Measurements from ENCODE around the gene PVALEF.

The PVALEF gene

DNA sequence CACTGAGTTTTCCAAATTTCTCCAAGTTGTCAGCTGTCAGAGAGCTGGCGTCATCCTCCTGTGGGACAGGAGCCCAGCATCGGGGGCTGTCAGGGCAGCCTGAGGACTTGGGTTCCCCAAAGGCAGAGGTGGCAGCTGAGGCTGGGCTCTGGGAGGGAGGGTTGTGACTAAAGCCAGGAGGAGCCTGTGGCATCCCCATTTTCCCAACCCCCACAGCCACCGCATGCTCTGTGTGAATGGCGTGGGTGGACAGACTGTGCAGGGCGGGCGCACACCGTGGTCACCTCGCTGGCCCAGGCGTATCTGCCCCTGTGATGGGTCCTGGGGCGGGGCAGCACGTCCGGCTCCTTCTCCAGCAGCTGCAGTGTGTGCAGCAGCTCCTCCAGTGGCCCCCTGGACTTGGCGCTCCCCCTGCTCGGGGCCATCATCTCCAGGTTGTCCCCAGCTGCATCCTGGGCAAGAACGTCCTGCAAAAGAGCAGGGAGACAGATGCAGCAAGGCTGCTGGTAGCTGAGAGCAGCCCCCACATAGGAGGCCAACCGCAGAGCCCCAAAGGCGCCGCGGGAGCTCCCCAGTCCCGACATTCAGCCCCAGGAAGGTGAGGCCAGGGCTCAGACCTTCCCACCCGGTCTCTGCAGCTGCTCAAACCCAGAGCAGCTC lies 32.7 kb downstream of the PVALEF start:
- no peak for DNase-seq (ENCODE audit: low read depth in 1 of 2, low spot score in 1 of 2)
- TF ChIP-seq SPI1 (IDR thresholded peaks at IDR 0.05; ENCODE audit: borderline replicate concordance, low read depth), result no peak
- TF ChIP-seq, protein P1, sequence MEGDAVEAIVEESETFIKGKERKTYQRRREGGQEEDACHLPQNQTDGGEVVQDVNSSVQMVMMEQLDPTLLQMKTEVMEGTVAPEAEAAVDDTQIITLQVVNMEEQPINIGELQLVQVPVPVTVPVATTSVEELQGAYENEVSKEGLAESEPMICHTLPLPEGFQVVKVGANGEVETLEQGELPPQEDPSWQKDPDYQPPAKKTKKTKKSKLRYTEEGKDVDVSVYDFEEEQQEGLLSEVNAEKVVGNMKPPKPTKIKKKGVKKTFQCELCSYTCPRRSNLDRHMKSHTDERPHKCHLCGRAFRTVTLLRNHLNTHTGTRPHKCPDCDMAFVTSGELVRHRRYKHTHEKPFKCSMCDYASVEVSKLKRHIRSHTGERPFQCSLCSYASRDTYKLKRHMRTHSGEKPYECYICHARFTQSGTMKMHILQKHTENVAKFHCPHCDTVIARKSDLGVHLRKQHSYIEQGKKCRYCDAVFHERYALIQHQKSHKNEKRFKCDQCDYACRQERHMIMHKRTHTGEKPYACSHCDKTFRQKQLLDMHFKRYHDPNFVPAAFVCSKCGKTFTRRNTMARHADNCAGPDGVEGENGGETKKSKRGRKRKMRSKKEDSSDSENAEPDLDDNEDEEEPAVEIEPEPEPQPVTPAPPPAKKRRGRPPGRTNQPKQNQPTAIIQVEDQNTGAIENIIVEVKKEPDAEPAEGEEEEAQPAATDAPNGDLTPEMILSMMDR (IDR thresholded peaks at IDR 0.05; ENCODE audit: insufficient read depth, low read length), result no peak
- TF ChIP-seq GABPA (IDR thresholded peaks at IDR 0.05; ENCODE audit: low read depth), result no peak
- TF ChIP-seq, protein P2, sequence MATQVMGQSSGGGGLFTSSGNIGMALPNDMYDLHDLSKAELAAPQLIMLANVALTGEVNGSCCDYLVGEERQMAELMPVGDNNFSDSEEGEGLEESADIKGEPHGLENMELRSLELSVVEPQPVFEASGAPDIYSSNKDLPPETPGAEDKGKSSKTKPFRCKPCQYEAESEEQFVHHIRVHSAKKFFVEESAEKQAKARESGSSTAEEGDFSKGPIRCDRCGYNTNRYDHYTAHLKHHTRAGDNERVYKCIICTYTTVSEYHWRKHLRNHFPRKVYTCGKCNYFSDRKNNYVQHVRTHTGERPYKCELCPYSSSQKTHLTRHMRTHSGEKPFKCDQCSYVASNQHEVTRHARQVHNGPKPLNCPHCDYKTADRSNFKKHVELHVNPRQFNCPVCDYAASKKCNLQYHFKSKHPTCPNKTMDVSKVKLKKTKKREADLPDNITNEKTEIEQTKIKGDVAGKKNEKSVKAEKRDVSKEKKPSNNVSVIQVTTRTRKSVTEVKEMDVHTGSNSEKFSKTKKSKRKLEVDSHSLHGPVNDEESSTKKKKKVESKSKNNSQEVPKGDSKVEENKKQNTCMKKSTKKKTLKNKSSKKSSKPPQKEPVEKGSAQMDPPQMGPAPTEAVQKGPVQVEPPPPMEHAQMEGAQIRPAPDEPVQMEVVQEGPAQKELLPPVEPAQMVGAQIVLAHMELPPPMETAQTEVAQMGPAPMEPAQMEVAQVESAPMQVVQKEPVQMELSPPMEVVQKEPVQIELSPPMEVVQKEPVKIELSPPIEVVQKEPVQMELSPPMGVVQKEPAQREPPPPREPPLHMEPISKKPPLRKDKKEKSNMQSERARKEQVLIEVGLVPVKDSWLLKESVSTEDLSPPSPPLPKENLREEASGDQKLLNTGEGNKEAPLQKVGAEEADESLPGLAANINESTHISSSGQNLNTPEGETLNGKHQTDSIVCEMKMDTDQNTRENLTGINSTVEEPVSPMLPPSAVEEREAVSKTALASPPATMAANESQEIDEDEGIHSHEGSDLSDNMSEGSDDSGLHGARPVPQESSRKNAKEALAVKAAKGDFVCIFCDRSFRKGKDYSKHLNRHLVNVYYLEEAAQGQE (IDR thresholded peaks at IDR 0.05; ENCODE audit: insufficient replicate concordance, low read depth), result no peak
- TF ChIP-seq POLR2AphosphoS5 (IDR thresholded peaks at IDR 0.05; ENCODE audit: low read depth), result no peak

GRCh38 chr17:81198826-81199481 lies 33.6 kb downstream of the PVALEF start:
- no peak overlapping the region for H3K4me3 ChIP-seq (replicated peaks; ENCODE audit: insufficient read depth, low read length)
- H3K27me3 ChIP-seq (ENCODE audit: insufficient read depth, poor library complexity, severe bottlenecking), result no peaks in the 10 kb centered on the region
- no peak overlapping the region for H3K27ac ChIP-seq (replicated peaks)
- no peak for DNase-seq (ENCODE audit: low read depth in 1 of 2, low spot score in 1 of 2)
- TF ChIP-seq, protein P1 (IDR thresholded peaks at IDR 0.05; ENCODE audit: insufficient read depth, low read length), result no peak
- TF ChIP-seq POLR2AphosphoS5 (IDR thresholded peaks at IDR 0.05; ENCODE audit: low read depth), result no peak
- TF ChIP-seq, protein P2 (IDR thresholded peaks at IDR 0.05; ENCODE audit: insufficient replicate concordance, low read depth), result no peak
- no peak for TF ChIP-seq GABPA (IDR thresholded peaks at IDR 0.05; ENCODE audit: low read depth)
- no peak for TF ChIP-seq SPI1 (IDR thresholded peaks at IDR 0.05; ENCODE audit: borderline replicate concordance, low read depth)

More for the DNA sequence above, 32.7 kb downstream of the PVALEF start:
- Histone ChIP-seq H3K4me3 (replicated peaks; ENCODE audit: insufficient read depth, low read length) (no peak overlapping the region), H3K27ac (replicated peaks) (no peak overlapping the region), H3K27me3 (ENCODE audit: insufficient read depth, poor library complexity, severe bottlenecking) (no peaks in the 10 kb centered on the region)

DNA sequence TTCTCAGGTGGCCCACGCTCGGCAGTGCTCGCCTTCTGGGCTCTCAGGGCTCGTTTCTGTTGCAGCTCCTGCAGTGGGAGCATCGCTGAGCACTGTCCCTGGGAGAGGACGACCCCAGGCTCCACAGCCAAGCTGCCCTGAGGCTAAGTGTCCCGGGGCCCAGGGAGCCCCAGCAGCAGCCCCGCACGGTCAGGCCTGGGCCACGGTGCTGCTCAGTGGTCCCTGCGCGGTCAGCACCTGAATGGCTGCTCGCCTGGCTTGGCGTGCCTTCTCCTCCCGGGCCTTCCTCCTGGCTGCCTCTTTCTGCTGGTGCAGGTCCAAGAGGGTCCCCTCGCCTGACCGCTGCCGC lies 34.1 kb downstream of the PVALEF start:
- DNase-seq (ENCODE audit: low read depth in 1 of 2, low spot score in 1 of 2), result no peak
- no peak for TF ChIP-seq GABPA (IDR thresholded peaks at IDR 0.05; ENCODE audit: low read depth)
- TF ChIP-seq, protein P1 (IDR thresholded peaks at IDR 0.05; ENCODE audit: insufficient read depth, low read length), result no peak
- no peak for TF ChIP-seq SPI1 (IDR thresholded peaks at IDR 0.05; ENCODE audit: borderline replicate concordance, low read depth)
- no peak for TF ChIP-seq POLR2AphosphoS5 (IDR thresholded peaks at IDR 0.05; ENCODE audit: low read depth)
- TF ChIP-seq, protein P2 (IDR thresholded peaks at IDR 0.05; ENCODE audit: insufficient replicate concordance, low read depth), result no peak
- Histone ChIP-seq H3K27ac (replicated peaks) (no peak overlapping the region), H3K4me3 (replicated peaks; ENCODE audit: insufficient read depth, low read length) (no peak overlapping the region), H3K27me3 (ENCODE audit: insufficient read depth, poor library complexity, severe bottlenecking) (no peaks in the 10 kb centered on the region)
